ENCODE measurements around the gene PRELID2. TPM values are rescaled to one million over a fixed set of nuclear protein-coding genes. Genes with fewer than 3 reads are reported as not detected.
"Not testable (repeated sequence)": the region's sequence is repeated elsewhere in the genome, so short reads cannot be mapped to it uniquely, and the experiment has no call there.

Gene PRELID2
- polyA plus RNA-seq, 3 donors = 3.0 to 9.4 (median 6.9) TPM

- H3K27ac ChIP-seq (ENCODE audit: low read depth, low read length) = no peak overlapping the region
- 88 to 96% (median 91%) methylated on average over 6 of the region's 6 CpGs for WGBS, 3 donors
These were observed 12.7 kb upstream of the PRELID2 start for GRCh38 chr5:145847499-145848497.

GRCh38 chr5:145846081-145846480, 10.9 kb upstream of the PRELID2 start:
- H3K27ac ChIP-seq (ENCODE audit: low read depth, low read length) = no peak overlapping the region
- 24 to 76% (median 65%) methylated on average over 3 of the region's 3 CpGs for WGBS, 3 donors

GRCh38 chr5:145841299-145841698, 6.2 kb upstream of the PRELID2 start:
- H3K27ac ChIP-seq (ENCODE audit: low read depth, low read length) = no peak overlapping the region

- 92 to 93% (median 93%) methylated on average over 3 of the region's 3 CpGs for WGBS, 3 donors
These were observed 5.5 kb upstream of the PRELID2 start for GRCh38 chr5:145840458-145841132.

GRCh38 chr5:145838276-145838675, 3.1 kb upstream of the PRELID2 start:
- H3K27ac ChIP-seq (ENCODE audit: low read depth, low read length) = no peak overlapping the region
- WGBS, 3 donors = 38 to 78% (median 76%) methylated on average over 6 of the region's 6 CpGs

More at GRCh38 chr5:145840458-145841132, 5.5 kb upstream of the PRELID2 start:
- H3K27ac ChIP-seq (ENCODE audit: low read depth, low read length) = no peak overlapping the region

- not testable (repeated sequence) for H3K27ac ChIP-seq (ENCODE audit: low read depth, low read length)
- 97 to 98% (median 98%) methylated on average over 13 of the region's 13 CpGs for WGBS, 3 donors
These were observed 1.1 kb upstream of the PRELID2 start for GRCh38 chr5:145836241-145836640.

- WGBS, 3 donors = 42 to 53% (median 45%) methylated on average over 18 of the region's 18 CpGs
- no peak overlapping the region for H3K27ac ChIP-seq (ENCODE audit: low read depth, low read length)
These were observed 702 bp upstream of the PRELID2 start for GRCh38 chr5:145835848-145836239.

- WGBS, 3 donors = 12 to 21% (median 12%) methylated on average over 10 of the region's 10 CpGs
- H3K27ac ChIP-seq (ENCODE audit: low read depth, low read length) = no peak overlapping the region
These were observed 607 bp downstream of the PRELID2 start for GRCh38 chr5:145834554-145834916.

- H3K27ac ChIP-seq (ENCODE audit: low read depth, low read length) = no peak overlapping the region
- 46 to 83% (median 73%) methylated on average over 10 of the region's 10 CpGs for WGBS, 3 donors
These were observed 1.4 kb downstream of the PRELID2 start for GRCh38 chr5:145833631-145834200.

GRCh38 chr5:145830594-145830993, 4.5 kb downstream of the PRELID2 start:
- H3K27ac ChIP-seq (ENCODE audit: low read depth, low read length) = no peak overlapping the region
- WGBS, 3 donors = 24 to 51% (median 34%) methylated on average over 1 of the region's 1 CpG

- H3K27ac ChIP-seq (ENCODE audit: low read depth, low read length) = no peak overlapping the region
These were observed 5.3 kb downstream of the PRELID2 start for GRCh38 chr5:145829708-145830361.

- 51 to 77% (median 72%) methylated on average over 8 of the region's 8 CpGs for WGBS, 3 donors
- no peak overlapping the region for H3K27ac ChIP-seq (ENCODE audit: low read depth, low read length)
These were observed 8.1 kb downstream of the PRELID2 start for GRCh38 chr5:145826895-145827674.

- no peak overlapping the region for H3K27ac ChIP-seq (ENCODE audit: low read depth, low read length)
- WGBS, 3 donors = 60 to 66% (median 65%) methylated on average over 3 of the region's 3 CpGs
These were observed 9.4 kb downstream of the PRELID2 start for GRCh38 chr5:145825751-145826180.

- WGBS, 3 donors = 40 to 55% (median 46%) methylated on average over 4 of the region's 4 CpGs
- H3K27ac ChIP-seq (ENCODE audit: low read depth, low read length) = no peak overlapping the region
These were observed 11.1 kb downstream of the PRELID2 start for GRCh38 chr5:145824040-145824439.

GRCh38 chr5:145818604-145819003, 16.5 kb downstream of the PRELID2 start:
- WGBS, 3 donors = 85 to 91% (median 86%) methylated on average over 4 of the region's 4 CpGs
- H3K27ac ChIP-seq (ENCODE audit: low read depth, low read length) = no peak overlapping the region

GRCh38 chr5:145812877-145813276, 22.3 kb downstream of the PRELID2 start:
- 59 to 80% (median 70%) methylated on average over 1 of the region's 1 CpG for WGBS, 3 donors

GRCh38 chr5:145811834-145812625, 23.1 kb downstream of the PRELID2 start:
- 74 to 86% (median 78%) methylated on average over 3 of the region's 3 CpGs for WGBS, 3 donors
- H3K27ac ChIP-seq (ENCODE audit: low read depth, low read length) = no peak overlapping the region

More at GRCh38 chr5:145812877-145813276, 22.3 kb downstream of the PRELID2 start:
- no peak overlapping the region for H3K27ac ChIP-seq (ENCODE audit: low read depth, low read length)

Data from adipose tissue (tissue), 3 donors.